Progenitor cell of endocrine pancreas (in vitro differentiated cells): ENCODE results near the gene MAP1LC3A. TPM values are rescaled to one million over a fixed set of nuclear protein-coding genes. Genes with fewer than 3 reads are reported as not detected.

ENCODE experiments used
- DNase-seq: peaks from one replicate; pipeline ENCODE4 v3.0.0; 2021; ENCODE audit warnings: low spot score; ENCODE audit not compliant: unreplicated experiment
- H3K27ac Mint-ChIP-seq: 2 replicates; pipeline ENCODE4 v1.8.0; 2021; ENCODE audit warnings: mild to moderate bottlenecking, moderate library complexity, mixed read lengths
- H3K27me3 Mint-ChIP-seq: 2 replicates; pipeline ENCODE4 v1.8.0; 2021; ENCODE audit warnings: mixed read lengths
- H3K36me3 Mint-ChIP-seq: 2 replicates; pipeline ENCODE4 v1.8.0; 2022; ENCODE audit warnings: mixed read lengths; ENCODE audit not compliant: insufficient read depth
- H3K4me1 Mint-ChIP-seq: 2 replicates; pipeline ENCODE4 v1.8.0; 2021; ENCODE audit warnings: low read depth, mixed read lengths
- H3K4me3 Mint-ChIP-seq: 2 replicates; pipeline ENCODE4 v1.8.0; 2021; ENCODE audit warnings: low read depth, mild to moderate bottlenecking, moderate library complexity, mixed read lengths
- H3K9me3 Mint-ChIP-seq: 2 replicates; pipeline ENCODE4 v1.8.0; 2021; ENCODE audit warnings: low read depth, mixed read lengths
- total RNA-seq: library from RNA; stranded (reverse); gene quantifications from 2 replicates; pipeline ENCODE4 v1.2.1, GENCODE V29; 2021
- TF ChIP-seq, protein P1 (sequence below): fragments of 200-600 bp; sonication (generic); IDR thresholded peaks from one replicate; pipeline ENCODE4 v1.5.0; 2021; ENCODE audit warnings: antibody characterized with exemption, mild to moderate bottlenecking; ENCODE audit not compliant: unreplicated experiment

The MAP1LC3A gene
- total RNA-seq, 1 donor from 2014 or later = 52.8 TPM

- Mint-ChIP-seq H3K36me3 (peaks cover 3% of the 10 kb centered on the region), H3K9me3 (no peaks in the 10 kb centered on the region), H3K4me3 (no peak overlapping the region), H3K27ac (no peak overlapping the region), H3K27me3 (no peaks in the 10 kb centered on the region), H3K4me1 (peaks cover 4% of the 10 kb centered on the region)
- no peak for DNase-seq
- TF ChIP-seq, protein P1, sequence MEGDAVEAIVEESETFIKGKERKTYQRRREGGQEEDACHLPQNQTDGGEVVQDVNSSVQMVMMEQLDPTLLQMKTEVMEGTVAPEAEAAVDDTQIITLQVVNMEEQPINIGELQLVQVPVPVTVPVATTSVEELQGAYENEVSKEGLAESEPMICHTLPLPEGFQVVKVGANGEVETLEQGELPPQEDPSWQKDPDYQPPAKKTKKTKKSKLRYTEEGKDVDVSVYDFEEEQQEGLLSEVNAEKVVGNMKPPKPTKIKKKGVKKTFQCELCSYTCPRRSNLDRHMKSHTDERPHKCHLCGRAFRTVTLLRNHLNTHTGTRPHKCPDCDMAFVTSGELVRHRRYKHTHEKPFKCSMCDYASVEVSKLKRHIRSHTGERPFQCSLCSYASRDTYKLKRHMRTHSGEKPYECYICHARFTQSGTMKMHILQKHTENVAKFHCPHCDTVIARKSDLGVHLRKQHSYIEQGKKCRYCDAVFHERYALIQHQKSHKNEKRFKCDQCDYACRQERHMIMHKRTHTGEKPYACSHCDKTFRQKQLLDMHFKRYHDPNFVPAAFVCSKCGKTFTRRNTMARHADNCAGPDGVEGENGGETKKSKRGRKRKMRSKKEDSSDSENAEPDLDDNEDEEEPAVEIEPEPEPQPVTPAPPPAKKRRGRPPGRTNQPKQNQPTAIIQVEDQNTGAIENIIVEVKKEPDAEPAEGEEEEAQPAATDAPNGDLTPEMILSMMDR = no peak
Measured at GRCh38 chr20:34569598-34569997, 11.1 kb downstream of the MAP1LC3A start.

DNA sequence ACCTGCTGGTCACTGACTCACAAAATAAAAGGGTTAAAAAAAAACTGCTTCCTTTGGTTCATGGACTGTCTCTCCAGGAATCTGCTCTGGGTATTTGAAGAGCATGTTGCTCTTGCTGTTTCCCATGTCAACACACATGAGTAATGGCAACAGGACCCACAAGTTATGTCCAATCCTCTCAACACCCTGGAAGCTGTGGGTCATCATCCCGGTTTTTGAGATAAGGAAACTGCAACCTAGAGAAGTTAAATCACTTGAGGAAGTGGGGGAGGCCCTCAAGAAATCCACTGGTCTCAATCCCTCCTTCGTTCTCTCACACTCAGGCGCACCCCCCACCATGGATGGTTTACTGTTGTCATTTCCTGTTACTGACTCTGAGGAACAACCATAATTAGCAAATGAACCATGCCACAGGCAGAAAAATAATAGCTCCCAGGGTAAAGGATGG is 12.4 kb downstream of the MAP1LC3A start:
- no peak overlapping the region for H3K27ac Mint-ChIP-seq
- H3K4me1 Mint-ChIP-seq = peaks cover 4% of the 10 kb centered on the region
- no peaks in the 10 kb centered on the region for H3K9me3 Mint-ChIP-seq
- DNase-seq = no peak
- TF ChIP-seq, protein P1 = no peak
- peaks cover 6% of the 10 kb centered on the region for H3K36me3 Mint-ChIP-seq
- no peaks in the 10 kb centered on the region for H3K27me3 Mint-ChIP-seq
- H3K4me3 Mint-ChIP-seq = no peak overlapping the region

- no peak overlapping the region for H3K27ac Mint-ChIP-seq
- peaks cover 4% of the 10 kb centered on the region for H3K4me1 Mint-ChIP-seq
- H3K36me3 Mint-ChIP-seq = peaks cover 6% of the 10 kb centered on the region
- no peaks in the 10 kb centered on the region for H3K27me3 Mint-ChIP-seq
- H3K4me3 Mint-ChIP-seq = no peak overlapping the region
- DNase-seq = no peak
- TF ChIP-seq, protein P1 = no peak
- H3K9me3 Mint-ChIP-seq = no peaks in the 10 kb centered on the region
Measured at GRCh38 chr20:34571753-34572152, 13.2 kb downstream of the MAP1LC3A start.

DNA sequence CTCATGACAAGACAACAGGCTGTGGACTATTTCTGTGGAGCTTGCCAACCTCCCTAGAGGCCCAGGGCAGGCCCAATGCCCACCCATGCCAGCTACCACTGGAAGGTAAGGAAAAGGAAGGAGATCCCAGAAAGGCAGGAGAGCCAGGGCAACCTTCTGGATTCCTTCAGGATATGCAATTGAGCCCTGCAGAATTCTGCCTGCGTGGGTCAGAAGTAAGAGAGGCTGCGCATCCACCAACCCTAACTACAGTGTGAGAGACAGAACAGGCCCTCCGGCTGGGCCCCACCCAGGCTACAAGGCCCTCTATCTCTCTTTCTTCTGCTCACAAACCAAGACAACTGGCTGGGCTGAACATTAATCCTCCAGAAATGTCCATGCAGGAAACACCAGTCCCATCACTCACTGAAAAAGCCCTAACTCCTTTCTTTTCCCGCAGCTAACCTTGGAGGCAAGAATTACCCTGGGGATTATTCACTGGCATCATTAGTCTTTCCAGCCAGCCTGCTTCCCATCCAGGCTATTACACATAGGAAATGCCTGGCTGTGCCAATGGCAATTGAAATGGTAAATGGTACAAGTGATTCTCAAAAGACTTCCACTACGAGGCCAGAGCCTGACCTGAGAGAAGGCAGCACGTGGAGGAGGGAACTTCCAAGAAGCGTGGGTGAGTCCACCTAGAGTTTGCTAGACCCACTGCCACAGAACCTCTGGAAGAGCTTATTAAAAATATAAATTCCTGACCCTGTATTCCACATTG is 15.2 kb downstream of the MAP1LC3A start:
- H3K36me3 Mint-ChIP-seq = peaks cover 6% of the 10 kb centered on the region
- no peak overlapping the region for H3K4me3 Mint-ChIP-seq
- no peaks in the 10 kb centered on the region for H3K27me3 Mint-ChIP-seq
- TF ChIP-seq, protein P1 = no peak
- no peak overlapping the region for H3K27ac Mint-ChIP-seq
- DNase-seq = no peak
- H3K4me1 Mint-ChIP-seq = peaks cover 7% of the 10 kb centered on the region
- no peaks in the 10 kb centered on the region for H3K9me3 Mint-ChIP-seq

DNA sequence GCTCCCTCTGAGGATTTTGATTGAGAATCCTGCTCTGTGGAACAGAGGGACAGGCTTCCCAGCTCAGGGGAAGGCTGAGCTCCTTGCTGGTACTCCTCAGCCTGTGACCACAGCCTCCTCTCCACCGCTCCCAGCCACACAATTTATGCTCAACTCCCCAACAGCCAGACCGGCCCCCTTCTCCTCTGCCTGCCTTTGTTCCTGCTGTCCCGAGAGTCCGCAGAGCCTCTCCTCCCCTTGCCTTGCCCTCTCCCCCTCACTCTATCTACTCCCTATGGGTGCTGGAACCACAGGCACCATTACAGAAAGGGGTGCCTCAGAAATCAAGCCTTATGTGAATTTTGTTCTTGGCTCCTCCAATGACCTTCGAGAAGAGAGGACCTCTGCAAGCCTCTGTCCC is 15.9 kb downstream of the MAP1LC3A start:
- H3K36me3 Mint-ChIP-seq = peaks cover 6% of the 10 kb centered on the region
- H3K27ac Mint-ChIP-seq = no peak overlapping the region
- H3K4me1 Mint-ChIP-seq = peaks cover 12% of the 10 kb centered on the region
- TF ChIP-seq, protein P1 = no peak
- H3K9me3 Mint-ChIP-seq = no peaks in the 10 kb centered on the region
- no peaks in the 10 kb centered on the region for H3K27me3 Mint-ChIP-seq
- no peak for DNase-seq
- no peak overlapping the region for H3K4me3 Mint-ChIP-seq
